ENCODE results near the gene SLC12A5. TPM values are rescaled to one million over a fixed set of nuclear protein-coding genes. Genes with fewer than 3 reads are reported as not detected.
"Not testable (repeated sequence)": the region's sequence is repeated elsewhere in the genome, so short reads cannot be mapped to it uniquely, and the experiment has no call there.

Gene SLC12A5
- polyA plus RNA-seq, 12 donors, result 0.67 to 3.3 (median 1.1) TPM; not detected in 2

- DNase-seq, result no peak
Observed at GRCh38 chr20:46077642-46078305, 48.8 kb downstream of the SLC12A5 start.

GRCh38 chr20:46078954-46079353, 49.9 kb downstream of the SLC12A5 start:
- no peak for DNase-seq

- DNase-seq, result no peak
Observed at GRCh38 chr20:46081074-46081473, 52.1 kb downstream of the SLC12A5 start.

- no peak for DNase-seq
Observed at GRCh38 chr20:46083101-46083500, 54.1 kb downstream of the SLC12A5 start.

GRCh38 chr20:46083531-46084061, 54.6 kb downstream of the SLC12A5 start:
- no peak for DNase-seq

GRCh38 chr20:46084805-46085178, 55.8 kb downstream of the SLC12A5 start:
- DNase-seq, result no peak

GRCh38 chr20:46085179-46085851, 56.3 kb downstream of the SLC12A5 start:
- DNase-seq, result no peak

GRCh38 chr20:46087161-46087560, 58.1 kb downstream of the SLC12A5 start:
- no peak for DNase-seq

- DNase-seq, result no peak
Observed at GRCh38 chr20:46088409-46089166, 59.6 kb downstream of the SLC12A5 start.

GRCh38 chr20:46089167-46089416, 60.1 kb downstream of the SLC12A5 start:
- DNase-seq, result no peak

- peak; percentile 95 for DNase-seq
Observed at GRCh38 chr20:46089417-46090388, 60.7 kb downstream of the SLC12A5 start, which contains the start of gene NCOA5. NCOA5 (minus strand) TSS chr20:46089962; CDS start chr20:46079424, 10,538 bp downstream.

- DNase-seq, result not testable (repeated sequence)
Observed at GRCh38 chr20:46091622-46092535, 62.9 kb downstream of the SLC12A5 start.

GRCh38 chr20:46093531-46093930, 64.5 kb downstream of the SLC12A5 start:
- DNase-seq, result no peak

- DNase-seq, result no peak
Observed at GRCh38 chr20:46099491-46100287, 70.7 kb downstream of the SLC12A5 start.

GRCh38 chr20:46100444-46100843, 71.4 kb downstream of the SLC12A5 start:
- not testable (repeated sequence) for DNase-seq

GRCh38 chr20:46100988-46101387, 72.0 kb downstream of the SLC12A5 start:
- DNase-seq, result no peak

GRCh38 chr20:46101957-46102356, 72.9 kb downstream of the SLC12A5 start:
- DNase-seq, result no peak

- no peak for DNase-seq
Observed at GRCh38 chr20:46102940-46103339, 73.9 kb downstream of the SLC12A5 start.

- no peak for DNase-seq
Observed at GRCh38 chr20:46104262-46104661, 75.2 kb downstream of the SLC12A5 start.

- no peak for DNase-seq
Observed at GRCh38 chr20:46107061-46107460, 78.0 kb downstream of the SLC12A5 start.

Measured in muscle of arm (tissue), 12 donors.